ENCODE measurements around the gene SLC9B2. TPM values are rescaled to one million over a fixed set of nuclear protein-coding genes. Genes with fewer than 3 reads are reported as not detected.

Gene SLC9B2
- total RNA-seq, 1 donor from 2014 or later, result 6.2 TPM

GRCh38 chr4:103108542-103108941, 32.0 kb upstream of the SLC9B2 start:
- no peak for TF ChIP-seq CTCF (IDR thresholded peaks at IDR 0.05)
- Histone ChIP-seq H3K27ac (no peak overlapping the region), H3K4me3 (no peak overlapping the region), H3K9me3 (no peaks in the 10 kb centered on the region), H3K27me3 (no peaks in the 10 kb centered on the region), H3K4me1 (no peaks in the 10 kb centered on the region), H3K36me3 (no peaks in the 10 kb centered on the region)
- ATAC-seq (no peak), DNase-seq (no peak)
- intact Hi-C loops (cut with DNase I), result no loop called here

GRCh38 chr4:103105558-103106356, 29.2 kb upstream of the SLC9B2 start:
- ATAC-seq (no peak), DNase-seq (no peak)
- Histone ChIP-seq H3K27me3 (no peaks in the 10 kb centered on the region), H3K36me3 (no peaks in the 10 kb centered on the region), H3K9me3 (no peaks in the 10 kb centered on the region), H3K4me1 (no peaks in the 10 kb centered on the region), H3K4me3 (no peak overlapping the region), H3K27ac (no peak overlapping the region)
- no peak for TF ChIP-seq CTCF (IDR thresholded peaks at IDR 0.05)
- intact Hi-C loops (cut with DNase I), result no loop called here

GRCh38 chr4:103104886-103105285, 28.3 kb upstream of the SLC9B2 start:
- Histone ChIP-seq H3K27ac (no peak overlapping the region), H3K36me3 (no peaks in the 10 kb centered on the region), H3K4me1 (no peaks in the 10 kb centered on the region), H3K4me3 (no peak overlapping the region), H3K9me3 (no peaks in the 10 kb centered on the region), H3K27me3 (no peaks in the 10 kb centered on the region)
- intact Hi-C loops (cut with DNase I), result no loop called here
- ATAC-seq (no peak), DNase-seq (no peak)
- no peak for TF ChIP-seq CTCF (IDR thresholded peaks at IDR 0.05)

- H3K4me3 ChIP-seq, result no peak overlapping the region
- no peak for TF ChIP-seq CTCF (IDR thresholded peaks at IDR 0.05)
- no peak overlapping the region for H3K27ac ChIP-seq
- no peak for ATAC-seq
- no peaks in the 10 kb centered on the region for H3K36me3 ChIP-seq
- no peaks in the 10 kb centered on the region for H3K9me3 ChIP-seq
- intact Hi-C loops (cut with DNase I), result no loop called here
- DNase-seq, result no peak
- H3K4me1 ChIP-seq, result peaks cover 17% of the 10 kb centered on the region
- H3K27me3 ChIP-seq, result no peaks in the 10 kb centered on the region
Observed at GRCh38 chr4:103100691-103101090, 24.1 kb upstream of the SLC9B2 start.

GRCh38 chr4:103099691-103100392, 23.3 kb upstream of the SLC9B2 start, which contains the start of gene BDH2:
BDH2 (minus strand) TSS chr4:103099834; CDS start chr4:103096254, 3,580 bp downstream.
- Histone ChIP-seq H3K27me3 (no peaks in the 10 kb centered on the region), H3K4me1 (peaks cover 17% of the 10 kb centered on the region), H3K27ac (peak within 1 kb of the TSS; percentile 86), H3K4me3 (peak within 1 kb of the TSS; percentile 66), H3K9me3 (no peaks in the 10 kb centered on the region), H3K36me3 (no peaks in the 10 kb centered on the region)
- TF ChIP-seq CTCF (IDR thresholded peaks at IDR 0.05), result peak; percentile 81
- ATAC-seq (peak; percentile 98), DNase-seq (no peak)
- intact Hi-C loops (cut with DNase I), result loop anchor here (10.0 kb wide), 1 partner anchor 665 kb away; no protein-coding TSS in a partner anchor
